NB4 (cell line): ENCODE measurements around the gene WRAP73.

Source experiments
- MYC ChIP-seq: IDR thresholded peaks from 2 replicates; pipeline ENCODE4 v1.6.1; 2011; ENCODE audit warnings: low read depth, low read length
- POLR2A ChIP-seq: IDR thresholded peaks from 2 replicates; pipeline ENCODE4 v1.6.1; 2011; ENCODE audit warnings: mild to moderate bottlenecking; ENCODE audit not compliant: insufficient read length; ENCODE audit errors: extremely low read depth
- TF ChIP-seq, protein P1 (sequence below): IDR thresholded peaks from one replicate; pipeline ENCODE4 v1.5.1; 2012; ENCODE audit warnings: low read depth, low read length
- TF ChIP-seq, protein P2 (sequence below): IDR thresholded peaks from 2 replicates; pipeline ENCODE4 v1.6.1; 2011; ENCODE audit warnings: low read depth, low read length

- TF ChIP-seq, protein P1, sequence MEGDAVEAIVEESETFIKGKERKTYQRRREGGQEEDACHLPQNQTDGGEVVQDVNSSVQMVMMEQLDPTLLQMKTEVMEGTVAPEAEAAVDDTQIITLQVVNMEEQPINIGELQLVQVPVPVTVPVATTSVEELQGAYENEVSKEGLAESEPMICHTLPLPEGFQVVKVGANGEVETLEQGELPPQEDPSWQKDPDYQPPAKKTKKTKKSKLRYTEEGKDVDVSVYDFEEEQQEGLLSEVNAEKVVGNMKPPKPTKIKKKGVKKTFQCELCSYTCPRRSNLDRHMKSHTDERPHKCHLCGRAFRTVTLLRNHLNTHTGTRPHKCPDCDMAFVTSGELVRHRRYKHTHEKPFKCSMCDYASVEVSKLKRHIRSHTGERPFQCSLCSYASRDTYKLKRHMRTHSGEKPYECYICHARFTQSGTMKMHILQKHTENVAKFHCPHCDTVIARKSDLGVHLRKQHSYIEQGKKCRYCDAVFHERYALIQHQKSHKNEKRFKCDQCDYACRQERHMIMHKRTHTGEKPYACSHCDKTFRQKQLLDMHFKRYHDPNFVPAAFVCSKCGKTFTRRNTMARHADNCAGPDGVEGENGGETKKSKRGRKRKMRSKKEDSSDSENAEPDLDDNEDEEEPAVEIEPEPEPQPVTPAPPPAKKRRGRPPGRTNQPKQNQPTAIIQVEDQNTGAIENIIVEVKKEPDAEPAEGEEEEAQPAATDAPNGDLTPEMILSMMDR = no peak
- no peak for TF ChIP-seq POLR2A
- TF ChIP-seq, protein P2, sequence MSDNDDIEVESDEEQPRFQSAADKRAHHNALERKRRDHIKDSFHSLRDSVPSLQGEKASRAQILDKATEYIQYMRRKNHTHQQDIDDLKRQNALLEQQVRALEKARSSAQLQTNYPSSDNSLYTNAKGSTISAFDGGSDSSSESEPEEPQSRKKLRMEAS = no peak
- no peak for TF ChIP-seq MYC
Observed at GRCh38 chr1:3627515-3628253, 22.2 kb downstream of the WRAP73 start.
